Pancreas (tissue), 10 donors: ENCODE data around the gene SLFNL1. TPM values are rescaled to one million over a fixed set of nuclear protein-coding genes. Genes with fewer than 3 reads are reported as not detected.

ENCODE experiments used
- ATAC-seq, 4 donors: fragments of 200-7000 bp; cut with Tn5 transposase; one replicate each; pipeline versions ENCODE4 v1.8.0 to v1.9.1; 2020; ENCODE audit warnings: mild to moderate bottlenecking in 4 of 4, moderate library complexity in 4 of 4
- DNase-seq, 6 donors: peaks; one replicate each; pipeline ENCODE4 v3.0.0-alpha.2; 2020
- FAIRE-seq: peaks from 2 replicates; lab custom pipeline; 2012; peaks lifted over from hg19 to GRCh38; lab: Jason Lieb, UNC
- H3K27ac ChIP-seq, 4 donors: fragments of 200-600 bp; sonication (generic); 1 replicate in 3 of 4; 2 replicates in 1 of 4; pipeline versions ENCODE4 v1.5.0 to v1.8.0; 2020
- H3K27me3 ChIP-seq, 4 donors: fragments of 200-600 bp; one replicate each; pipeline ENCODE4 v1.8.0; 2021
- H3K36me3 ChIP-seq, 3 donors: fragments of 200-600 bp; sonication (generic) in 1 of 3; one replicate each; pipeline versions ENCODE4 v1.5.0 to v1.8.0; 2020 to 2021
- H3K4me1 ChIP-seq, 3 donors: fragments of 200-600 bp; one replicate each; pipeline ENCODE4 v1.8.0; 2021
- H3K4me3 ChIP-seq, 4 donors: fragments of 200-600 bp; sonication (generic) in 2 of 4; one replicate each; pipeline versions ENCODE4 v1.5.0 to v1.8.0; 2020 to 2021
- H3K9me3 ChIP-seq, 4 donors: fragments of 200-600 bp; one replicate each; pipeline ENCODE4 v1.8.0; 2021
- CTCF ChIP-seq, 4 donors: fragments of 200-600 bp; sonication (generic) in 3 of 4; IDR thresholded peaks; one replicate each; pipeline versions ENCODE4 v1.5.0 to v1.8.0; 2021; ENCODE audit warnings: antibody characterized with exemption in 4 of 4
- WGBS, 2 donors: extraction: QIAGEN DNeasy Blood & Tissue Kit; methylation state at CpG; one replicate each; pipeline ENCODE4 v1.1.7; 2013; 5-methylcytosine and 5-hydroxymethylcytosine counted together
- intact Hi-C, 3 donors: fragments of 100-400 bp; cut with DNase I; formaldehyde crosslinking; loops; one replicate each; pipeline versions ENCODE4 v1.11.1 to v1.14.2; 2022
- polyA plus RNA-seq, 2 donors: library from polyadenylated mRNA; stranded (reverse); fragments of 200-250 nt; gene quantifications; one replicate each; pipeline ENCODE4 v1.2.3, GENCODE V29; 2013
- total RNA-seq, 6 donors: library from RNA; stranded (reverse); fragmentation: NEBNext Ultra II Directional in 4 of 6; extraction: Animal tissue kit (Norgen Biotek cat#: 25700) in 4 of 6; gene quantifications; one replicate each; pipeline versions ENCODE4 v1.2.1 to v1.2.4, GENCODE V29; 2021 to 2023
- donor health status: healthy with polysubstance abuse.
- donor health status: DM: no; HTN: no; CAD: no; lungs with moderate emphysema.
- donor health status: DM: no; HTN: no; CAD: no.
- donor health status: control.
- donor health status: control.
- donor health status: Bipolar disorder and iron deficiency.
- donor health status: DM: yes; HTN: yes; CAD: no.
- donor health status: DM: no; HTN: no; CAD: no.
- donor health status: DM: no; HTN: no; CAD: no.
- donor health status: DM: yes; HTN: yes; CAD: no.

Gene SLFNL1
- total and polyA plus RNA-seq, 8 donors = 0.18 to 1.4 (median 0.46) TPM

GRCh38 chr1:40998668-40999067 is 22.9 kb downstream of the SLFNL1 start:
- Histone ChIP-seq H3K27me3 (no peaks in the 10 kb centered on the region), H3K4me3 (no peak overlapping the region), H3K9me3 (no peaks in the 10 kb centered on the region), H3K36me3 (peaks cover 0 to 25% (median 21%) of the 10 kb centered on the region in 3 donors), H3K27ac (no peak overlapping the region), H3K4me1 (peaks cover 0 to 5% (median 0%) of the 10 kb centered on the region in 3 donors)
- intact Hi-C loops = no loop called here
- 95 to 96% methylated on average over 4 of the region's 4 CpGs for WGBS, 2 donors
- no peak for FAIRE-seq
- ATAC-seq = no peak
- no peak for TF ChIP-seq CTCF (IDR thresholded peaks at IDR 0.05)
- no peak for DNase-seq

GRCh38 chr1:40997096-40997495 is 24.4 kb downstream of the SLFNL1 start:
- Histone ChIP-seq H3K4me1 (no peaks in the 10 kb centered on the region), H3K27ac (no peak overlapping the region), H3K36me3 (peaks cover 0 to 25% (median 21%) of the 10 kb centered on the region in 3 donors), H3K9me3 (no peaks in the 10 kb centered on the region), H3K27me3 (no peaks in the 10 kb centered on the region), H3K4me3 (no peak overlapping the region)
- DNase-seq = no peak
- intact Hi-C loops = no loop called here
- TF ChIP-seq CTCF (IDR thresholded peaks at IDR 0.05) = no peak
- 88 to 92% methylated on average over 8 of the region's 8 CpGs for WGBS, 2 donors
- FAIRE-seq = no peak
- ATAC-seq = no peak

- Histone ChIP-seq H3K27me3 (no peaks in the 10 kb centered on the region), H3K9me3 (no peaks in the 10 kb centered on the region), H3K4me1 (peaks cover 12 to 26% (median 19%) of the 10 kb centered on the region in 3 donors), H3K27ac (peak overlapping the region in 1 of 4 donors; percentile 28), H3K36me3 (peaks cover 0 to 8% (median 3%) of the 10 kb centered on the region in 3 donors), H3K4me3 (no peak overlapping the region)
- DNase-seq = no peak
- FAIRE-seq = no peak
- intact Hi-C loops = no loop called here
- WGBS, 2 donors = 95 to 97% methylated on average over 5 of the region's 5 CpGs
- no peak for TF ChIP-seq CTCF (IDR thresholded peaks at IDR 0.05)
- no peak for ATAC-seq
Observed at GRCh38 chr1:40989066-40989465, 32.5 kb downstream of the SLFNL1 start.

GRCh38 chr1:40988280-40988679 is 33.2 kb downstream of the SLFNL1 start:
- no peak for FAIRE-seq
- no peak for TF ChIP-seq CTCF (IDR thresholded peaks at IDR 0.05)
- H3K4me1 ChIP-seq = peaks cover 12 to 26% (median 19%) of the 10 kb centered on the region in 3 donors
- intact Hi-C loops = no loop called here
- peak in 2 of 4 donors; percentile 27 to 32 for ATAC-seq
- H3K36me3 ChIP-seq = peaks cover 0 to 8% (median 3%) of the 10 kb centered on the region in 3 donors
- no peak overlapping the region for H3K4me3 ChIP-seq
- no peak for DNase-seq
- H3K27me3 ChIP-seq = no peaks in the 10 kb centered on the region
- H3K27ac ChIP-seq = peak overlapping the region in 1 of 4 donors; percentile 28
- 43 to 48% methylated on average over 3 of the region's 3 CpGs for WGBS, 2 donors
- no peaks in the 10 kb centered on the region for H3K9me3 ChIP-seq

- no peak for TF ChIP-seq CTCF (IDR thresholded peaks at IDR 0.05)
- intact Hi-C loops = no loop called here
- no peak for DNase-seq
- 70 to 77% methylated on average over 9 of the region's 9 CpGs for WGBS, 2 donors
- no peaks in the 10 kb centered on the region for H3K27me3 ChIP-seq
- no peaks in the 10 kb centered on the region for H3K9me3 ChIP-seq
- no peak for FAIRE-seq
- peaks cover 12 to 28% (median 19%) of the 10 kb centered on the region in 3 donors for H3K4me1 ChIP-seq
- ATAC-seq = peak in 1 of 4 donors; percentile 15
- peak overlapping the region in 1 of 4 donors; percentile 59 for H3K27ac ChIP-seq
- peaks cover 0 to 8% (median 3%) of the 10 kb centered on the region in 3 donors for H3K36me3 ChIP-seq
- H3K4me3 ChIP-seq = no peak overlapping the region
Observed at GRCh38 chr1:40987439-40988276, 33.9 kb downstream of the SLFNL1 start.
